HT-29 (cell line): ENCODE data around the gene GNG7. TPM values are rescaled to one million over a fixed set of nuclear protein-coding genes. Genes with fewer than 3 reads are reported as not detected.
A peak's percentile ranks its signal among the peaks of the same experiment; 100 is the strongest.
"Not testable (repeated sequence)": the region's sequence is repeated elsewhere in the genome, so short reads cannot be mapped to it uniquely, and the experiment has no call there.

Experiments
- DNase-seq: peaks from one replicate; pipeline ENCODE4 v3.0.0-alpha.2; 2015; ENCODE audit warnings: low spot score
- total RNA-seq: library from RNA; depleted of rRNA; stranded (reverse); fragments of >200 nt; shearing (Covaris generic); gene quantifications from 2 replicates; pipeline ENCODE4 v1.2.3, GENCODE V29; 2014

The GNG7 gene
- total RNA-seq, 1 experiment from 2014 or later: 0.23 TPM

- DNase-seq: no peak
These were observed 146.9 kb downstream of the GNG7 start for GRCh38 chr19:2555422-2556220.

- no peak for DNase-seq
These were observed 147.6 kb downstream of the GNG7 start for GRCh38 chr19:2554856-2555255.

GRCh38 chr19:2553510-2553909 is 149.0 kb downstream of the GNG7 start:
- DNase-seq: no peak

DNA sequence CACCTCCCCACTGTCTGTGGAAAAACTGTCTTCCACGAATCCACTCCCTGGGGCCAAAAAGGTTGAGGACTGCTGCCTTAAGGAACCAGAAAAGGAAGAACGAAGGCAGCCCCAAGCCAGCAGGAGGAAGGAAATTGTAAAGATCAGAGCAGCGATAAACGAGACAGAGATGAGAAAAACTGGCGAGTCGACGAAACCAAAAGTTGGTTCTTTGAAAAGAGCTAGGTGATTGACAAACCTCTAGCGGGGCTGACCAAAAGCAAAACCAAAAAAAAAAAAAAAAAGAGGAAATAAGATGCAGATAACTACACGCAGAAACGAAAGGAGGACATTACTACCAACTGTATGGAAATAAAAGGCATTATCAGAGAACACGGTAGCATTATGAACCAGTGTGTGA is 149.6 kb downstream of the GNG7 start:
- no peak for DNase-seq

- no peak for DNase-seq
These were observed 150.7 kb downstream of the GNG7 start for GRCh38 chr19:2551864-2552185.

DNA sequence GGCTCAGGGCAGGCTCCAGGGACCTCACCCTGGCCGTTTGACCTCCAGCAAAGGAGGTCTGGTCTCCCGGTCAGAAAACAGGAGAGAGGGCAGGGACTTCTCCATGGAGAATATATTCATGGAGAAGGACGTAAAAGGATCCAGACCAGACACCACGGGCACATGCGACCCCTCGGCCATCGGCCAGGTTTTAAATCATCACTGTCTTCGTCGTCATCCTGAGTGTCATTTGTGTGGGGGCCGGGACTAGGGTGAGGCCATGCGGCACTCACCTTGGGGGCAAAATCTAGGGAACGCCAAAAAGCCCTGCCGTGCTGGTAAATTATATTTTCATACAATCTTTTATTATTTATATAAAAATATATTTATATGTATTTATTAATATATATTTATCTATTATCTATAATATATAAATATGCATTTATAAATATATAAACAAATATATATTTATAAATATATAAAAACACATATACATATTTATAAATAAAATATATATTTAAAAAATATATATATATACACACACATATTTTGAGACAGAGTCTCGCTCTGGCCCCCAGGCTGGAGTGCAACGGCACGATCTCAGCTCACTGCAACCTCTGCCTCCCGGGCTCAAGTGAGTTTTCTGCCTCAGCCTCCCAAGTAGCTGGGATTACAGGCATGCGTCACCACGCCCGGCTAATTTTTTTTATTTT is 151.2 kb downstream of the GNG7 start:
- DNase-seq: no peak

DNA sequence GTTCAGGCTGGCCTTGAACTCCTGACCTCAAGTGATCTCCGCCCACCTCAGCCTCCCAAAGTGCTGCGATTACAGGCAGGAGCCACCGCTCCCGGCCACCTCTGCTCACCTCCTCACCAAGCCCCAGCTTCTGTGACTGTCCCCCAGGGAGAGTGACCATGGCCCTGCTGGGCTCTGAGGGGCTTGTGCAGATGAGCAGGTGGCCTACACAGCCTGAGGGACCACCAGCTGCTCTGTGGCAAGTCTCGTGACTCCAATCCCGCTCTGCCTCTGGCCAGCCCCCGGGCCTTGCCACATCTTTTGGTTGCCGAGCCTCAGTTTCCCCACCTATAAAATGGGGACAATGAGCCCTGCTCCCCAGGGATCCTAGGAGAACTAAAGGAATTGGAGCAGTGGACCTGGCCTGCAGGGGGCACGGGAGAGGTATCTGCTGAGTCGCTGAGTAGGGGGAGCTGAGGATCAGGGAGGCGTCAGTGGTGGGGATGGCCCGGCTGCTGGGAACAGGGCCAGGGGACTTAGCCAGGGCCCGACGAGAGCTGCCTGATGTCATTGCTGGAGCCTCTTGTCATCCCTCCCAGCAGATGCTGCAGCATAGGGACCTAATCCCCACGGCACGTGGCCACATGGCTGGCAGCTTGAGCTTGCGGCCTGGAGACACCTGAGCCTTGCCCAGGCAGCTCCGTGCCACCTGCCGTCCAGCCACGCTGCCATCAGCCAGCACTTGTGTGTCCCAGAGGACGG is 151.9 kb downstream of the GNG7 start:
- no peak for DNase-seq

- DNase-seq: no peak
These were observed 152.7 kb downstream of the GNG7 start for GRCh38 chr19:2549701-2550191.

DNA sequence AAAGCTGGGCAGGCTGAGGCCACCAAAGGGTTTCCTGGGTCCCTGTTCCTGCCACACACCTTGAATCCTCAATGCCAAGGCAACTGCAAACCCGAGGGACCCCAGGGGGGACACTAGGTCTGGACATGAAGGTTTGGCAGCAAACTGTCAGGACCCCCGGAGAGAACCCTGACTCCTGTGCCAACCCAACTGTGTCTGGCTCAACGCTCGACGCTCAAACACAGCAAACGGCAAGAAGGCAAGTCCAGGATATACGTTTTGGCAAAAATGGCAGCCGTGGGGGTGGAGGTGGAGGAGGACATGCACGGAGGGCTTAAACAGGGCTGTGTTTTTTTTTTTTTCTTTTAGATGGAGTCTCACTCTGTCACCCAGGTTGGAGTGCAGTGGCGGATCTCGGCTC is 153.5 kb downstream of the GNG7 start:
- DNase-seq: no peak

DNA sequence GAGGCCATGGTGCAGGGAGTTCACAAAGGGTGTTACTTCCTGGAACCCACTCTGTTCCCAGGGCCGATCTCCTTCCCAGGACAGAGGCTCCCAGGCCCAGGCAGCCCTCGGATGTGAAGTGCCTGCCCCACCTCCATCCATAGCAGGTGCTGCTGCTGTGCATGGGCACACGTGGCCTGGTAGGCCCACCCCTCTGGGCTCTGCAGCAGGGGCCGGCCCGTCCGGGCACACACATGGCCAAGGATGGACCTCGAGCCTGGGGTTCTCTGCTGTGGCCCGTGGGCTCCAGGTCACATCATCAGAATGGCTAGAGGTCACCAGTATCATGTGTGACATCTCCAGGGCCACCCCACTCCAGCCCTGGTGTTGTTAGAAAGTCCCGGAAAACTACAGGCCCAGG is 154.8 kb downstream of the GNG7 start:
- no peak for DNase-seq

GRCh38 chr19:2547033-2547680 is 155.3 kb downstream of the GNG7 start:
- DNase-seq: no peak

DNA sequence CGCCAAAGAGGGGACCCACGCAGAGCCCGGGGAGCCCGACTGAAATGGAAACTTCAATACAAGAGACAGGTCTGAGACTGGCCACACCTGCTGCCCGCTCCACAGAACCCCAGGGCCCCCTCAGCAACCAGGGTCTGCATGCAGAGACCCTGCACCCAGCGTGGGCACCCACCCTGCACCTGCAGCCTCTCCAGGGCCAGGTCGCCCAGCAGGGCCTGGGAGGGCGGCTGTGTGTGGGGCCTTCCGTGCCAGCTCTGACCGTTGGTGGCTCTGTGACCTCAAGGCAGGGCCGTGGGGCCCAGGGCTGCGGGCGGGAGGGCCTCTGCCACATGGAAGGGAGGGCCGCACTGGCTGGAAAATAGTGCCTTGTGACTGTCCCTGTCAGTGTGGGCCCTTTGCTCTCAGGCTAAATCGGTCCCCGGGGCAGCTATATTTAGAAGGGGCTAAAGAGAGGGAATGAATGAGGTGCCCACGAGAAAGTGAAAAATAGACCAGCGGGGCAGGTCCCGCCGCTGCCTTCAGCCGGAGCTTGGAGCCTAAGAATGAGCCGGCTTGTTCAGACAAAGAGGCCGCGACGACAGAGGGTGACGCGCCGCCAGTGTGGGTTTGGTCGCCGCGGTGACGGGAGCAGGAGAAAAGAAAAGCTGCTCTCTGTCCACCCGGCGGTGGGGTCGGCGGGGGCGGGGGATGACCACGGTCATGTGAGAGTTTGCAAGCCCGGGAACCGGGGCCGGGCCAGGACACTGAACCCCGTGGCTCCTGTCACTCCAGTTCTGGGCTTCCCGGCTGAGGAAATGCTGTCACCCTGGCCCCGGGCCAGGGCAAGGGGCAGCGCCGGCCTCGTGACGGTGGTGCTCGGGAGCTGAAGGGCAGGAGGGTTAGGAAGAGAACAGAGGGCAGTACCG is 156.1 kb downstream of the GNG7 start:
- DNase-seq: peak; percentile 44

DNA sequence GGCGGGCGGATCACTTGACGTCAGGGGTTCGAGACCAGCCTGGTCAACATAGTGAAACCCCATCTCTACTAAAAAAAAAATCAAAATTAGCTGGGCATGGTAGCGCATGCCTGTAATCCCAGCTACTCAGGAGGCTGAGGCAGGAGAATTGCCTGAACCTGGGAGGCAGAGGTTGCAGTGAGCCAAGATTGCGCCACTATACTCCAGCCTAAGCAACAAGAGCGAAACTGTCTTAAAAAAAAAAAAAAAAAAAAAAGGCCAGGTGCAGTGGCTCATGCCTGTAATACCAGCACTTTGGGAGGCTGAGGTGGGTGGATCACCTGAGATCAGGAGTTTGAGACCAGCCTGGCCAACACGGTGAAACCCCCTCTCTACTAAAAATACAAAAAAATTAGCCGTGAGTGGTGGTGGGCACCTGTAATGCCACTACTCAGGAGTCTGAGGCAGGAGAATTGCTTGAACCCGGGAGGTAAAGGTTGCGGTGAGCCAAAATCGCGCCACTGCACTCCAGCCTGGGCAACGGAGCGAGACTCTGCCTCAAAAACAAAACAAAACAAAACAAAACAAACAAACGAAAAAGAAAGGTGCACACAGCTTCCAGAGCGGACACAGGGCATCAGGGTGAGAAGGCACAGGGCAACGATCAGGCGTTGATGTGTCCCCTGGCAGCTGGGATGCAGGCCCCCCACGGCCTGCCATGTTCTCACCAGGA is 156.9 kb downstream of the GNG7 start:
- not testable (repeated sequence) for DNase-seq

GRCh38 chr19:2544576-2545415 is 157.7 kb downstream of the GNG7 start:
- no peak for DNase-seq

- DNase-seq: peak; percentile 89
These were observed 158.7 kb downstream of the GNG7 start for GRCh38 chr19:2543463-2544442.

DNA sequence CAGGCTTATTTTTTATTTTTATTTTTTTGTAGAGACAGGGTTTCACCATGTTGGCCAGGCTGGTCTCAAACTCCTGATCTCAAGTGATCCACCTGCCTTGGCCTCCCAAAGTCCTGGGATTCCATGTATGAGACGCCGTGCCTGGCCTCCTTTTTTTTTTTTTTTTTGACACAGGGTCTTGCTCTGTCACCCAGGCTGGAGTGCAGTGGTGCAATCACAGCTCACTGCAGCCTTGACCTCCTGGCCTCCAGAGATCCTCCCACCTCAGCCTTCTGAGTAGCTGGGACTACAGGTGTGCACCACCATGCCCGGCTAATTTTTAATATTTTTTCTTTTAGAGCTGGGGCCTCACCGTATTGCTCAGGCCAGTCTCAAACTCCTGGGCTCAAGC is 159.4 kb downstream of the GNG7 start:
- DNase-seq: not testable (repeated sequence)

DNA sequence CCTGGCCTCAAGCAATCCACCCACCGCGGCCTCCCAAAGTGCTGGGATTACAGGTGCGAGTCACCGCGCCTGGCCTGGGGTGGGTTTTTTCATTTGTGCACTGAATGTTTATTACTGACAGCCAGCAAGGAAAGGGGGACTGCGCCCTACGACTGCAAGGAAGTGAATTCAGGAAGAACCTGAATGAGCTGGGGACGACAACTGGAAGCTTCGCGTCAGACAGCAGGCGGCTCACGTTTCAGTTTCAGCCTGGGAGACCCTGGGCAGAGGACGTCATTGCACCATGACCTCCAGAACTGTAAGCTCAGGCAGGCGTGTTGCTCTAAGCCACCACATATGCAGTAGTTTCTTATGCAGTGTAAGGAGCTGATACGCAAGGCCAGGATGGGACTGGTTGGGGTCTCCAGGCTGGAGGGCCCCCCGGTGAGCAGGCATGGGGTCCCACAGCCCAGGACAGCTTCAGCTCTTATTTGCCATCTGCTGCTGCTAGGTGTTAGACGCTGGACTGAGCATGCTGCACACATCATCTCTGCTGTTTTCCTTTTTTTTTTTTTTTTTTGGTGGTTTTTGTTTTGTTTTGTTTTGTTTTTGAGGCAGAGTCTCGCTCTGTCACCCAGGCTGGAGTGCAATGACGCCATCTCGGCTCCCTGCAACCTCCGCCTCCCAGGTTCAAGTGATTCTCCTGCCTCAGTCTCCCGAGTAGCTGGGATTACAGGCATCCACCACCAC is 160.0 kb downstream of the GNG7 start:
- DNase-seq: no peak
